ENCODE data around the gene SYAP1. TPM values are rescaled to one million over a fixed set of nuclear protein-coding genes. Genes with fewer than 3 reads are reported as not detected.

SYAP1 gene
- total and polyA plus RNA-seq, 12 donors, result 9.7 to 25.4 (median 16.8) TPM

- peaks cover 0 to 14% (median 5%) of the 10 kb centered on the region in 9 donors for H3K4me1 ChIP-seq
- H3K4me3 ChIP-seq, result no peak overlapping the region
- ATAC-seq (no peak), DNase-seq (no peak)
- H3K27ac ChIP-seq, result no peak overlapping the region
- H3K36me3 ChIP-seq, result peaks cover 0 to 10% (median 0%) of the 10 kb centered on the region in 9 donors
- H3K27me3 ChIP-seq, result no peaks in the 10 kb centered on the region
- TF ChIP-seq CTCF (IDR thresholded peaks at IDR 0.05), result no peak
- intact Hi-C loops (cut with DNase I), result no loop called here
- H3K9me3 ChIP-seq, result no peaks in the 10 kb centered on the region
- 72 to 78% methylated on average over 7 to 8 of the region's 8 CpGs for whole genome bisulfite sequencing, 2 donors
These were observed 85.6 kb downstream of the SYAP1 start for GRCh38 chrX:16804923-16805464.

GRCh38 chrX:16807548-16807947, 88.1 kb downstream of the SYAP1 start:
- peak overlapping the region in 5 of 10 donors; percentile 19 to 55 (median 39) for H3K27ac ChIP-seq

GRCh38 chrX:16807976-16808542, 88.6 kb downstream of the SYAP1 start:
- 35 to 48% methylated on average over 4 of the region's 4 CpGs for whole genome bisulfite sequencing, 2 donors
- H3K36me3 ChIP-seq, result peaks cover 0 to 6% (median 0%) of the 10 kb centered on the region in 9 donors
- peak overlapping the region in 5 of 10 donors; percentile 19 to 55 (median 39) for H3K27ac ChIP-seq
- H3K4me3 ChIP-seq, result peak overlapping the region in 6 of 10 donors; percentile 36 to 45 (median 40)
- H3K27me3 ChIP-seq, result no peaks in the 10 kb centered on the region
- intact Hi-C loops (cut with DNase I), result no loop called here
- peaks cover 0 to 14% (median 5%) of the 10 kb centered on the region in 9 donors for H3K4me1 ChIP-seq
- no peaks in the 10 kb centered on the region for H3K9me3 ChIP-seq
- no peak for DNase-seq
- ATAC-seq, result peak in 6 of 8 donors; percentile 46 to 82 (median 72)
- TF ChIP-seq CTCF (IDR thresholded peaks at IDR 0.05), result no peak

More at GRCh38 chrX:16807548-16807947, 88.1 kb downstream of the SYAP1 start:
- H3K4me1 ChIP-seq, result peaks cover 0 to 14% (median 5%) of the 10 kb centered on the region in 9 donors
- TF ChIP-seq CTCF (IDR thresholded peaks at IDR 0.05), result peak in 4 of 9 donors; percentile 28 to 44 (median 37)
- peak in 7 of 8 donors; percentile 44 to 70 (median 59) for ATAC-seq
- intact Hi-C loops (cut with DNase I), result no loop called here
- H3K9me3 ChIP-seq, result no peaks in the 10 kb centered on the region
- no peaks in the 10 kb centered on the region for H3K27me3 ChIP-seq
- no peak for DNase-seq
- peaks cover 0 to 7% (median 0%) of the 10 kb centered on the region in 9 donors for H3K36me3 ChIP-seq
- peak overlapping the region in 5 of 10 donors; percentile 36 to 45 (median 41) for H3K4me3 ChIP-seq

GRCh38 chrX:16814597-16814996, 95.2 kb downstream of the SYAP1 start:
- H3K27me3 ChIP-seq, result no peaks in the 10 kb centered on the region
- H3K9me3 ChIP-seq, result no peaks in the 10 kb centered on the region
- no peak for ATAC-seq
- WGBS, 2 donors, result 86 to 94% methylated on average over 1 of the region's 1 CpG
- peaks cover 0 to 23% (median 0%) of the 10 kb centered on the region in 9 donors for H3K36me3 ChIP-seq
- no peak overlapping the region for H3K4me3 ChIP-seq
- no peak for TF ChIP-seq CTCF (IDR thresholded peaks at IDR 0.05)
- DNase-seq, result no peak
- H3K27ac ChIP-seq, result no peak overlapping the region
- no peaks in the 10 kb centered on the region for H3K4me1 ChIP-seq
- intact Hi-C loops (cut with DNase I), result no loop called here

Other genes starting within 250 kb of the SYAP1 start
- gene S100G, start 69.5 kb upstream of the SYAP1 start, total RNA-seq, result not detected
- not detected for gene S100G, start 69.5 kb upstream of the SYAP1 start, polyA plus RNA-seq
- gene CTPS2, start 6.9 kb upstream of the SYAP1 start, total RNA-seq, result 1 to 10 TPM; 4.3 to 6.8 (median 5.2) TPM
- gene CTPS2, start 6.9 kb upstream of the SYAP1 start, polyA plus RNA-seq, result 10 to 100 TPM in 1 of 2 donors, 1 to 10 TPM in 1; 2.7 to 15.8 TPM
- gene TXLNG, start 66.9 kb downstream of the SYAP1 start, total RNA-seq, result 1 to 10 TPM; 4.8 to 6.8 (median 5.9) TPM
- 1 to 10 TPM; 3.6 to 5.1 TPM for gene TXLNG, start 66.9 kb downstream of the SYAP1 start, polyA plus RNA-seq
- gene RBBP7, start 150.8 kb downstream of the SYAP1 start, total RNA-seq, result 100 to 1,000 TPM in 8 of 10 donors, 10 to 100 TPM in 2; 88.3 to 125 (median 110) TPM
- gene RBBP7, start 150.8 kb downstream of the SYAP1 start, polyA plus RNA-seq, result 10 to 100 TPM; 84.6 to 92.6 TPM
- 10 to 100 TPM in 4 of 10 donors, 1 to 10 TPM in 6; 3.3 to 15.5 (median 8.2) TPM for gene REPS2, start 227.0 kb downstream of the SYAP1 start, total RNA-seq
- 1 to 10 TPM in 1 of 2 donors, under 1 TPM in 1; 0.78 to 1.7 TPM for gene REPS2, start 227.0 kb downstream of the SYAP1 start, polyA plus RNA-seq

Measured in heart right ventricle (tissue), 16 donors.